ENCODE data around the gene SLC2A5.

- TF ChIP-seq SPI1 (IDR thresholded peaks at IDR 0.05; ENCODE audit: borderline replicate concordance, low read depth) (no peak), CTCF (IDR thresholded peaks at IDR 0.05; ENCODE audit: insufficient read depth, low read length) (no peak)
These were observed 43.8 kb upstream of the SLC2A5 start for GRCh38 chr1:9112961-9113880.

Measured in HL-60 (cell line).